Lower leg skin (tissue), 4 donors: ENCODE results near the gene RSPRY1. TPM values are rescaled to one million over a fixed set of nuclear protein-coding genes. Genes with fewer than 3 reads are reported as not detected.

Experiments
- DNase-seq, 2 donors: peaks; one replicate each; pipeline ENCODE4 v3.0.0-alpha.2; 2019; ENCODE audit warnings: low spot score in 2 of 2
- H3K4me3 ChIP-seq: fragments of 200-600 bp; sonication (generic); 2 replicates; pipeline ENCODE4 v1.5.1; 2017; ENCODE audit warnings: mild to moderate bottlenecking, low read depth; ENCODE audit not compliant: poor library complexity, severe bottlenecking
- POLR2A ChIP-seq, 2 donors: fragments of 450-650 bp; IDR thresholded peaks; one replicate each; pipeline ENCODE4 v1.6.1; 2016 to 2017; ENCODE audit warnings: antibody characterized with exemption in 2 of 2, mild to moderate bottlenecking in 1 of 2, moderate library complexity in 1 of 2
- WGBS, 2 donors: methylation state at CpG; one replicate each; pipeline ENCODE4 v1.1.5; 2018; 5-methylcytosine and 5-hydroxymethylcytosine counted together
- intact Hi-C: fragments of 100-400 bp; cut with DNase I; formaldehyde crosslinking; loops from one replicate; pipeline ENCODE4 v1.15.0; 2023; ENCODE audit warnings: low total_unique reads
- total RNA-seq, 4 donors: library from RNA; depleted of rRNA; stranded (reverse); fragments of >200 nt; gene quantifications; one replicate each; pipeline ENCODE4 v1.1.0, GENCODE V29; 2016
- TF ChIP-seq, protein P1 (sequence below), 3 donors: fragments of 450-650 bp; IDR thresholded peaks; one replicate each; pipeline ENCODE4 v1.5.1; 2016; ENCODE audit warnings: antibody characterized with exemption in 3 of 3, mild to moderate bottlenecking in 3 of 3, moderate library complexity in 2 of 3

RSPRY1 gene
- total RNA-seq, 4 donors from 2014 or later = 23.8 to 31.2 (median 26.8) TPM

- intact Hi-C loops = no loop called here
- no peak overlapping the region for H3K4me3 ChIP-seq
- 53 to 56% methylated on average over 8 of the region's 8 CpGs for WGBS, 2 donors
- DNase-seq = no peak
- TF ChIP-seq, protein P1, sequence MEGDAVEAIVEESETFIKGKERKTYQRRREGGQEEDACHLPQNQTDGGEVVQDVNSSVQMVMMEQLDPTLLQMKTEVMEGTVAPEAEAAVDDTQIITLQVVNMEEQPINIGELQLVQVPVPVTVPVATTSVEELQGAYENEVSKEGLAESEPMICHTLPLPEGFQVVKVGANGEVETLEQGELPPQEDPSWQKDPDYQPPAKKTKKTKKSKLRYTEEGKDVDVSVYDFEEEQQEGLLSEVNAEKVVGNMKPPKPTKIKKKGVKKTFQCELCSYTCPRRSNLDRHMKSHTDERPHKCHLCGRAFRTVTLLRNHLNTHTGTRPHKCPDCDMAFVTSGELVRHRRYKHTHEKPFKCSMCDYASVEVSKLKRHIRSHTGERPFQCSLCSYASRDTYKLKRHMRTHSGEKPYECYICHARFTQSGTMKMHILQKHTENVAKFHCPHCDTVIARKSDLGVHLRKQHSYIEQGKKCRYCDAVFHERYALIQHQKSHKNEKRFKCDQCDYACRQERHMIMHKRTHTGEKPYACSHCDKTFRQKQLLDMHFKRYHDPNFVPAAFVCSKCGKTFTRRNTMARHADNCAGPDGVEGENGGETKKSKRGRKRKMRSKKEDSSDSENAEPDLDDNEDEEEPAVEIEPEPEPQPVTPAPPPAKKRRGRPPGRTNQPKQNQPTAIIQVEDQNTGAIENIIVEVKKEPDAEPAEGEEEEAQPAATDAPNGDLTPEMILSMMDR (IDR thresholded peaks at IDR 0.05) = no peak
- no peak for TF ChIP-seq POLR2A (IDR thresholded peaks at IDR 0.05)
Measured at GRCh38 chr16:57282510-57283213, 96.5 kb downstream of the RSPRY1 start.

- no peak for TF ChIP-seq POLR2A (IDR thresholded peaks at IDR 0.05)
- TF ChIP-seq, protein P1 (IDR thresholded peaks at IDR 0.05) = no peak
- DNase-seq = no peak
- no peak overlapping the region for H3K4me3 ChIP-seq
- intact Hi-C loops = no loop called here
- WGBS, 2 donors = 39 to 46% methylated on average over 17 to 24 of the region's 24 CpGs
Measured at GRCh38 chr16:57283214-57283958, 97.3 kb downstream of the RSPRY1 start.

DNA sequence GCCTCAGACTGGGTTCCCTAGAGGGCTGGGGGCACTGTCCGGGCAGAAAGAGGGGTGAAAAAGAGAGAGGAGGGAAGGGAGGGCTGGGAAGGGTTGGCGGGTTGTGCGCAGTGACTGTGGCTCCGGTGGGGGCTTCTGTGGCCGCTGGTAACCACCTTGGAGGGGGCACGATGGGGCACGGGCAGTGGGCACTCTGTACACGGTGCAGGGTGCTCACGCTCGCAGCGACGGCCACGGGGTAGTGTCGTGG, 97.8 kb downstream of the RSPRY1 start:
- no peak for DNase-seq
- intact Hi-C loops = no loop called here
- 7 to 15% methylated on average over 14 of the region's 14 CpGs for WGBS, 2 donors
- H3K4me3 ChIP-seq = peak overlapping the region; percentile 38
- TF ChIP-seq, protein P1 (IDR thresholded peaks at IDR 0.05) = no peak
- no peak for TF ChIP-seq POLR2A (IDR thresholded peaks at IDR 0.05)

DNA sequence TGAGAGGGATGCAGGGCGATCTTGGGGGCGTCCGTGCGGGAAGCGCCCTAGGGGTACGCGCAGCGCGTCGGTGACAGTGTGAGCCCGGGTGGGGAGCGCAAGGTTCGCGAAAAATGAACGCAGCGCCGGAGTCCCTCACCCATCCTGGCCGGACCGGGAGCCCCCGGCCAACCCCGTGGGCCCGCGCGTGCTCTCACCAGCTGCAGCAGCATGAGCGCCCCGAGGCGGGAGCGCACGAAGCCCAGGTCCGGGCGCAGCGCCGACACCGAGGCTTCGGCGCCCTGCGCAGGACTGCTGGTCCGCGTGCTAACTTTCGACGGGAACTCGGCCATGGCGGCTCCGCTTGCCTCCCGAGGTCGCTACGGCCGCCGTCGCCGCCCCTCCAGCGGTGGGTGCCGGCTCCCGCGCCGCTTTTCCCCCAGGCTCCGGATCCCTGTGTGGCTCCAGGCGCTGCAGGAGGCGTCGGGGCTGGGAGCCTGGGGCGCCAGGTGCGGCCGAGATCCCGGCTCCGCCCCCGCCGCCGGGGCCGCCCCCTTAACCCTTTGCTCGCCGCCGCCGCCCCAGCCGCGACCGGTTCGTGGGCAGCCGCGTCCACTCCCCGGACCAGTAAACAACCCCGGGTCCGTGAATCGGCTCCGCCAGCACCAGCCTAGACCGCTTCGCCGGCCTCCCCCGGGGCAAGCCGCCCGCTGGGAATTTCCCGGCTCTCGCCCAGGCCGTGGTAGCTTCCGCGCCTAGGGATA, 98.3 kb downstream of the RSPRY1 start, which contains the start of gene PLLP:
PLLP (minus strand) TSS at position 464 of the 743 bp plus-strand sequence; CDS start at position 332, 132 bp downstream.
- DNase-seq = no peak
- intact Hi-C loops = no loop called here
- H3K4me3 ChIP-seq = peak within 1 kb of the TSS; percentile 38
- TF ChIP-seq, protein P1 (IDR thresholded peaks at IDR 0.05) = no peak
- no peak for TF ChIP-seq POLR2A (IDR thresholded peaks at IDR 0.05)
- 0 to 2% methylated on average over 17 to 62 of the region's 95 CpGs for WGBS, 2 donors

DNA sequence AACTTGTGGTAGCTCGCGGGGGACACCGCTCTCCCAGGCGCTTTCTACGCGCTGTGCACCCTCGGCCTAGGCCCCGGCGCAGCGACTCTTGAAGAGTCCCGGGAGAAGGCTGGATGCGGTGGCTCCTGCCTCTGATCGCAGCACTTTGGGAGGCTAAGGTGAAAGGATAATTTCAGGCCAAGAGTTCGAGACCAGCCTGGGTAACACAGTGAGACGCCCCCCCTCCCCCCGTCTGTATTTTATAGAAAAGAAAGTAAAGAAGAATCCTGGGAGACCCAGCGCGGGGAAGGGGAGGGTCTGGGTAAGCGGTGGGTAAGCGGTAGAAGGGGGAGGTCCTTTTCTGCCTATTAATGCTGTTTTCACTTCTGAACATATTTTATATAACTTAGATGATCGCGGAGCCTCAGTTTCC, 98.8 kb downstream of the RSPRY1 start:
- no peak for DNase-seq
- no peak for TF ChIP-seq POLR2A (IDR thresholded peaks at IDR 0.05)
- TF ChIP-seq, protein P1 (IDR thresholded peaks at IDR 0.05) = no peak
- intact Hi-C loops = no loop called here

More for the DNA sequence above, 98.8 kb downstream of the RSPRY1 start:
- 17 to 26% methylated on average over 13 to 20 of the region's 22 CpGs for whole genome bisulfite sequencing, 2 donors
- H3K4me3 ChIP-seq = peak overlapping the region; percentile 38
